Melanocyte of skin (primary cell): ENCODE results near the gene NR4A1. TPM values are rescaled to one million over a fixed set of nuclear protein-coding genes. Genes with fewer than 3 reads are reported as not detected.

ENCODE experiments used
- total RNA-seq, 2 donors: library from RNA; depleted of rRNA; stranded (reverse); fragments of >200 nt; gene quantifications; 2 replicates each; pipeline ENCODE4 v1.2.3, GENCODE V29; 2012

Gene NR4A1
- total RNA-seq = 10 to 100 TPM in 1 of 2 donors, 1 to 10 TPM in 1; 7.2 to 11.0 TPM

DNA sequence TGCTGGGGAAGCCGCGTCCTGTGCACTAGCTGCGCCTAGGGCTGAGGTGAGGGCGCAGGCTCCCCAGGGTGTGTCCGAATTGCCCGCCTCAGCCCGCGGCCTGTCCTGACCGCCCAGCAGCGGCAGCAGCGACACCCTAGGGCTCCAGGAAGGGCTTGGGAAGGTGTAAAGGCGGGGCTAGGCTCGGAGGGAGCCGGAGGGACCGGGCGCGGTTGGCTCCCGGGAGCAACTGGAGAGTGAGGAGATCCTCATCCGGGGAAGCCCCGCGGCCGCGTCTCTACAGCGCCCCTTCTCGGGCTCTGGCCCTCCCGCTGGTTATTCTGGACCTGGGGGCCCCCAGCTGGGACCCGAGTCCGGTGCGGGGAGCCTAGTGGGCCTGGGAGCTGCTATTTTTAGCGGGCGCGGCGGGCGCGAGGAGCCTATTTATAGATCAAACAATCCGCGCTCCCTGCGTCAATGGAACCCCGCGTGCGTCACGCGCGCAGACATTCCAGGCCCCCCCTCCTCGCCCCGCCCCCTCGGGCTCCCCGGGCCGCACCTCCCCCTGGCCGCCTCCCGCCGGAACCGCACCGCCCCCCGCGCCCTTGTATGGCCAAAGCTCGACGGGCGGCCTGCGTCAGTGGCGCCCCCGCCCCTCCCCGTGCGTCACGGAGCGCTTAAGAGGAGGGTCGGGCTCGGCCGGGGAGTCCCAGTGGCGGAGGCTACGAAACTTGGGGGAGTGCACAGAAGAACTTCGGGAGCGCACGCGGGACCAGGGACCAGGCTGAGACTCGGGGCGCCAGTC lies at the start of gene NR4A1:
Gene NR4A1 (plus strand): TSS at position 685 of the 784 bp plus-strand sequence. CDS start 2,887 bp downstream, outside the sequence.

DNA sequence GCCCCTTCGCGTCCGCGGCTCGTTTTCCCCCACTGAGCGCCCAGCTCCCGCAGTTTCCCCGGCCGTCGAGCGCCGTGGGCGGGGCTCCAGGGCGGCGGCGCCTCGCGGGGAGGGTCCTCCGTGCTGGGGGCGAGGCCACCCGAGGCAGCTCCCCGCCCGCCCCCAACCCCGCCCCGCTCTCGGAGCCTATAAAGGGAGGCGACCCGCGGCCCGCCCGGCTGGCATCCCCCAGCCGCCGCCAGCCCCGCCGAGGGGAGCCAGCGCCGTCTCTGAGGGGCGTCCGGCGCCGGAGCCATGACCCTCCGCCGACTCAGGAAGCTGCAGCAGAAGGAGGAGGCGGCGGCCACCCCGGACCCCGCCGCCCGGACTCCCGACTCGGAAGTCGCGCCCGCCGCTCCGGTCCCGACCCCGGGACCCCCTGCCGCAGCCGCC lies 44.5 kb upstream of the NR4A1 start, which contains the start of gene TAMALIN:
Gene TAMALIN (plus strand): TSS at position 221 of the 432 bp plus-strand sequence. CDS start 74 bp downstream, at position 295.

DNA sequence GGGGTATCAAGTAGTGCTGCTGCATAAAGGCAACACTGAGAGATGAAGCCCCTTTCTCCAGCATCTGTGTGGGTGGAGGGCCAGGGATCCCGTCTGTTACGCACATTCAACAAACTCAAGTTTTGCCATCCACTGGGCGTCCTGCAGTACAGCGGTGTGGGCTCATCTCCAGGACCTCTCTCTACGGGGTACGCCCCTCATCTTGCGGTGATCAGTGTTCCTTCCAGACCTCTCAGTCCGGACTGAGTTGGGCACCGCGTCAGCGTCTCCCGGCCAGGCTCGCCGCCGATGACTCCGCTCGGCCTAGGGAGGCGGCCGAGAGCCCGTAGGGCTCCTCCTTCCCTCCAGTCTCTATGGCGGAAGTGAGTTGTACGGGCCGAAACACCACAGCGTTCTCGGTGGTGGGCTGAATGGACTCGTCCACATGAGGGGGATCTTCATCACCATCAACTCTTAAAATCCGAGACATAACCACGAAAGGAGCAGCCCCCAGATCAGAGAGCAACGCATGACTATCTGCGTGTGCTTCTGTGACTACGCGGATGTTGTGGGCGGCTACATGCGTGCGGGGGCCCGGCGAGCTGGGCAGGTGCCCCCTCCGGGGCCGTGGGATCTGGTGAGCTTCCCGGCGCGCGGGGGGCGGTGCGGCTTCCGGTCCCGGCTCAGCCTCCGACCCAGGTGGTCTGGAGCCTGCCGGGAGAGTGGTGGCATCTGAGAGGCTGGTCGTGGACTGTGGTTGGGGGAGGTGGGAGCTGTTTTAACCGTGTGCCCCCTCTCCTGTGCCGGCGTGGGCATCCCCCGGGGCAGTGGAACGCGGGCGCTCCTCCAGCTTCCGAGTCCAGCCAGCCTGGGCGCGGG lies 18.3 kb downstream of the NR4A1 start, which contains the start of gene ATG101:
Gene ATG101 (plus strand): TSS at position 652 of the 858 bp plus-strand sequence. CDS start 3,673 bp downstream, outside the sequence.

DNA sequence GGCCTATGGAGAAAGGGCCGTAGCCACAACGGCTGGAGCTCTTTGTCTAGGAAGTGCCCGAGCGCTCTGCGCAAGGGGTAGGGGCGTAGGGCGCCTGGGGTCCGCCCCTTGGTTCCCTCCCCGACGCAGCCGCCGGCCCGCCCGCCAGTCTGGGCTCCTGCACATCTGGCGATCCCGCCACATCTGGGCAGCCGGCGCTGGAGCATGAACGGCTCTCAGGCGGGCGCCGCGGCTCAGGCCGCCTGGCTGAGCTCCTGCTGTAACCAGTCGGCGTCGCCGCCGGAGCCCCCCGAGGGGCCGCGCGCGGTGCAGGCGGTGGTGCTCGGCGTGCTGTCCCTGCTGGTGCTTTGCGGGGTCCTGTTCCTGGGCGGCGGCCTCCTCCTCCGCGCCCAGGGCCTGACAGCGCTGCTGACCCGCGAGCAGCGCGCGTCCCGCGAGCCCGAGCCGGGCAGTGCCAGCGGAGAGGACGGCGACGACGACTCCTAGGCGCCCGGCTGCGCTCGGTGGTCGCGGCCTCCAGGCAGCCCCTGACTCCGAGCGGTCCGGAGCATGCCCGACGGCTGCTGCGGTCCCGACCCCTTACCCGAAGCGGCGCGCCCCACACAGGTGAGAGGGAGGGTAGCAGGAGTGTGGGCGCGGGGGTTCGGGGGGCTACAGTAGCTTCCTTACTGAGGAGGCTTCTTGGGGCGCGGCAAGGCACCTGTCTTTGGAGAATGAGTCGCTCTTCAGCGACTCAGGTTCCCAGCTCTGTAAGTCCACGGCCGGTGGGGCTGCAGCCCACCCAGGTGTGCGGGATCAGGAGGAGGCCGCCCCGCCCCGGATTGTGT lies 28.5 kb downstream of the NR4A1 start, which contains the start of gene SMIM41:
Gene SMIM41 (plus strand): TSS at position 129 of the 827 bp plus-strand sequence. CDS start 76 bp downstream, at position 205.

Other genes with a start within 250 kb of the NR4A1 start
- gene FIGNL2, start 202.7 kb upstream of the NR4A1 start, total RNA-seq = under 1 TPM in 1 of 2 donors, not detected in 1; under 0.01 TPM
- not detected for gene ANKRD33, start 163.3 kb upstream of the NR4A1 start, total RNA-seq
- under 1 TPM; 0.34 to 1.00 TPM for gene ACVRL1, start 143.9 kb upstream of the NR4A1 start, total RNA-seq
- gene ACVR1B, start 99.7 kb upstream of the NR4A1 start, total RNA-seq = 1 to 10 TPM; 6.5 to 7.7 TPM
- 10 to 100 TPM; 32.0 to 52.0 TPM for gene TAMALIN, start 44.5 kb upstream of the NR4A1 start, total RNA-seq
- 10 to 100 TPM; 33.4 to 70.6 TPM for gene ATG101, start 18.5 kb downstream of the NR4A1 start, total RNA-seq
- not detected for gene SMIM41, start 28.3 kb downstream of the NR4A1 start, total RNA-seq
- under 1 TPM in 1 of 2 donors, not detected in 1; under 0.01 TPM for gene KRT80, start 140.6 kb downstream of the NR4A1 start, total RNA-seq
- under 1 TPM; under 0.01 to 1.00 TPM for gene KRT7, start 181.8 kb downstream of the NR4A1 start, total RNA-seq
- gene KRT86, start 223.2 kb downstream of the NR4A1 start, total RNA-seq = not detected
- not detected for gene KRT81, start 240.1 kb downstream of the NR4A1 start, total RNA-seq